HG03571 (cell line): ENCODE results near the gene KPNA1.
"Not testable (repeated sequence)": the region's sequence is repeated elsewhere in the genome, so short reads cannot be mapped to it uniquely, and the experiment has no call there.

Experiments
- ATAC-seq: cut with Tn5 transposase; IDR thresholded peaks from one replicate; pipeline ENCODE4 v1.9.1; 2021; ENCODE audit not compliant: unreplicated experiment

The KPNA1 gene

GRCh38 chr3:122520861-122521260, 6.1 kb upstream of the KPNA1 start:
- no peak for ATAC-seq

- ATAC-seq = no peak
These were observed 5.0 kb upstream of the KPNA1 start for GRCh38 chr3:122519693-122520092.

GRCh38 chr3:122516846-122517360, 2.2 kb upstream of the KPNA1 start:
- no peak for ATAC-seq

GRCh38 chr3:122515870-122516269, 1.1 kb upstream of the KPNA1 start:
- no peak for ATAC-seq

GRCh38 chr3:122515020-122515468, 305 bp upstream of the KPNA1 start:
- ATAC-seq = no peak

- ATAC-seq = no peak
These were observed 1.2 kb downstream of the KPNA1 start for GRCh38 chr3:122513386-122514122.

- no peak for ATAC-seq
These were observed 2.5 kb downstream of the KPNA1 start for GRCh38 chr3:122512284-122512683.

- no peak for ATAC-seq
These were observed 3.7 kb downstream of the KPNA1 start for GRCh38 chr3:122510878-122511535.

- peak; percentile 62 for ATAC-seq
These were observed 5.8 kb downstream of the KPNA1 start for GRCh38 chr3:122508944-122509343.

GRCh38 chr3:122508135-122508914, 6.4 kb downstream of the KPNA1 start:
- no peak for ATAC-seq

- no peak for ATAC-seq
These were observed 8.3 kb downstream of the KPNA1 start for GRCh38 chr3:122506450-122506849.

- no peak for ATAC-seq
These were observed 9.1 kb downstream of the KPNA1 start for GRCh38 chr3:122505676-122506075.

- ATAC-seq = no peak
These were observed 11.8 kb downstream of the KPNA1 start for GRCh38 chr3:122502941-122503340.

- ATAC-seq = no peak
These were observed 12.6 kb downstream of the KPNA1 start for GRCh38 chr3:122502139-122502538.

GRCh38 chr3:122500964-122501363, 13.8 kb downstream of the KPNA1 start:
- not testable (repeated sequence) for ATAC-seq

GRCh38 chr3:122498152-122498551, 16.6 kb downstream of the KPNA1 start:
- ATAC-seq = no peak

- ATAC-seq = peak; percentile 85
These were observed 17.3 kb downstream of the KPNA1 start for GRCh38 chr3:122497425-122497824.

- ATAC-seq = no peak
These were observed 18.2 kb downstream of the KPNA1 start for GRCh38 chr3:122496508-122496907.

- no peak for ATAC-seq
These were observed 21.4 kb downstream of the KPNA1 start for GRCh38 chr3:122493296-122493695.

- ATAC-seq = no peak
These were observed 26.3 kb downstream of the KPNA1 start for GRCh38 chr3:122488262-122488973.

GRCh38 chr3:122484985-122485384, 29.8 kb downstream of the KPNA1 start:
- no peak for ATAC-seq
